Fibroblast of upper back skin (primary cell): ENCODE results near the gene MGST1.
"Not testable (repeated sequence)": the region's sequence is repeated elsewhere in the genome, so short reads cannot be mapped to it uniquely, and the experiment has no call there.

Experiments used
- DNase-seq: peaks from one replicate; pipeline ENCODE4 v3.0.0-alpha.2; 2013

MGST1 gene

GRCh38 chr12:16358878-16359277 lies 11.4 kb downstream of the MGST1 start:
- no peak for DNase-seq

GRCh38 chr12:16359512-16360491 lies 12.4 kb downstream of the MGST1 start:
- peak; percentile 50 for DNase-seq

GRCh38 chr12:16361142-16361783 lies 13.8 kb downstream of the MGST1 start:
- no peak for DNase-seq

DNA sequence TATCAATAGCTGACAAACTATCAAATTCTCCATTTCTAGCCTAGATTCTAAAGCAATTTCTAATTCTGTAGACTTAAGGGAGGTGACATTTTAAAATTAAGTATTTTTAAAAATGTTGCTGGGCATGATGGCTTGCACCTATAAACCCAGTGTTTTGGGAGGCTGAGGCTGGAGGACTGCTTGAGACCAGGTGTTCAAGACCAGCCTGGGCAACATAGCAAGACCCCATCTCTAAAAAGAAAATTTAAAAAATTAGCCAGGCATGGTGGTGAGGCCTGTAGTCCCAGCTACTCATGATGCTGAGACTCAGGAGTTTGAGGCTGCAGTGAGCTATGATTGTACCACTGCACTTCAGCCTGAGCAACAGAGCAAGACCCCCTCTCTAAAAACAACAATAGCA lies 15.1 kb downstream of the MGST1 start:
- DNase-seq, result no peak

- no peak for DNase-seq
Measured at GRCh38 chr12:16369156-16369555, 21.7 kb downstream of the MGST1 start.

DNA sequence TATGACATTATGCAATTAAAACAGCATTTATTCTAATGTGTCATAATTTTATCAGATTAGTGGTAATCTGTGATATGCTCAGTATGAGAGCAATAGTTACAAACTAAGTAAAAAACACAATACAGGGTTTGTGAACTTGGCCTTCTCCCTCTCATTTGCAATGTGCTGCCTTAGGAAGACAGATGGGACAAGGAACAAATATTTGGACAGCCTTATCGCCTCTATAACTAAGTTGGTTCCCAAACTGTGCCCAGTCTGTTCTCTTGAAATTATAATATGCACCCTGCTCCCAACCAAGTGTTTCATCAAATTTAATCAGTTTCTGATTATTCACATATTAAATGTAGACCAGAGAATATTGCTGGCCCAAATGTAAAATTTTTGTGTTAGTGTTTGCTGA lies 22.7 kb downstream of the MGST1 start:
- DNase-seq, result no peak

GRCh38 chr12:16382652-16383312 lies 35.3 kb downstream of the MGST1 start:
- DNase-seq, result not testable (repeated sequence)

GRCh38 chr12:16384732-16385131 lies 37.3 kb downstream of the MGST1 start:
- DNase-seq, result no peak

DNA sequence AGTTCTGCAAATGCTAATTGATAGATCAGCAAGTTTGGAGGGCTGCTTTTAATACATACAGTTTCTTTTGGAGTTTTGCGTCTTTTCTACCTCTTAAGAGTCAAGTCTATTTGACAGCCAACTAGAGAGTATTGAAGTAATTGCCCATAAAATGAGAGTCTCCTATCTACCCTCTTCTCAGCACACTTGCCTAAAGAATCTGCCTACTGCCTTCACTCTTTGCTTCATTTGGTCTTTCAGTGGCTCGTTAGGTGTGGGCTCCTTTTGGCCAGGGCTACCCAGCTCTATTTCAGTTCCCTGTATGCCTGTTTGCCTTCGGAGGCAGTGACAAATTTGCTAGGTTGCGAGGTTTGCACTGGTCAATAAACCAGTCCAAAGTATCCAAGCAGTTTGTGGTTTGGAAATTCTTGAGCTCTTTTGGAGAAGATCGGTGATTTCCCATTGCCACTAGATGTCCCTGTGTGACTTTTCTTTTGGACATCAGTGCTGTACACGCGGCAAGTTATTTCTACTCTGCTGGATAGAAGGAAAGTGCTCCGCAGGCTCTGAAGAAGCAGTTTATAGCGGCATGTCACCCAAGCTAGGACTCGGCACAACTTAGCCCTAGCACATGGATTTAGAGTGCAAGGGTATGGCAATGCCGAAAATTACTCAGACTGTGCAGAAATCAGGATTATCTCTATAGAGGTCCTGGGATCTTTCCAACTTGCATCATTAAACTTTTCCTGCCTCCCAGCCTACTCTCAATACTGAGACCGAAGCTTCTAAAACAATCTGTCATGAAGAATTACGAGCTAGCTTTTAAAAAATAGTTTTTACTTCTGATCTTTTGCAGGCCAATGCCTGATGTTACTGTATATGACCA lies 38.6 kb downstream of the MGST1 start:
- peak; percentile 64 for DNase-seq

GRCh38 chr12:16387919-16388318 lies 40.5 kb downstream of the MGST1 start:
- DNase-seq, result no peak

DNA sequence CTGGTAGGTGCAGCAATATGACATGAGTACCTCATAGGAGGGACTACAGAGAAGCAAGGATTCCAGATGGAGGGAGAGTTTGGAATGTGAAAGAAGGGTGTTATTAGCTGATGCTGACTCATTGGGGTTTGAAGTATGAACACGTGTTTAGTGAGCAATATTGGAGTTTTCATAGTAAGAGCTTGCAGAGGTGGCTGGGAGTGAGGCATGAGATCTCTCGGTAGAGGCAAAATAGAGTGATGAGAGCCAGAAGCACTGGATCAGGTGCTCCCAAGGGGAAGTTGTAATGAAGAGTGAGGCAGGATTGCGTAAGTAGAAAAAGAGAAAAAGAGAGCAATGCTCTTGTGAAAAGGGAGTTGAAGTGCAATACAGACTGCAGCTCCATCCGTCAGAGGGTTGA lies 42.1 kb downstream of the MGST1 start:
- peak; percentile 74 for DNase-seq

- no peak for DNase-seq
Measured at GRCh38 chr12:16392846-16393535, 45.5 kb downstream of the MGST1 start.

DNA sequence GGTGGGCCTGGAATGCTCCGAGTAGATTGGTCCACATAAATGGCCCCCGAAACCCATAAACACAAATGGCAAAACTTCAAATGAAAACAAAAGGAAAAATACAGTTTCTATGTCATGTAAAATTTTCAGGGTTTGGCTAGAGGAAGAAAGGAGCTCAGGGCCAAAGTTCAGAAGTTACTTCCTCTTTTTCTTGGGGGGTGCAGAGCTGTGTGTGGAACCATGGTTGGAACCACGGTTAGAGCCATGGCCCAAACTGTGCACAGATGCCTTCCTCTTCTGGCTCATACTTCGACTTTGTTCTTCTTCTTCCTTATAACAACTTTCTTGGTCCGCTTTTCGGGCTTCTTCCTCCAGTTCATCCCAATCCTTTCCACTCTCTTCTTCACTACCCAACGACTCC lies 51.7 kb downstream of the MGST1 start:
- DNase-seq, result no peak

GRCh38 chr12:16401835-16402234 lies 54.4 kb downstream of the MGST1 start:
- not testable (repeated sequence) for DNase-seq

DNA sequence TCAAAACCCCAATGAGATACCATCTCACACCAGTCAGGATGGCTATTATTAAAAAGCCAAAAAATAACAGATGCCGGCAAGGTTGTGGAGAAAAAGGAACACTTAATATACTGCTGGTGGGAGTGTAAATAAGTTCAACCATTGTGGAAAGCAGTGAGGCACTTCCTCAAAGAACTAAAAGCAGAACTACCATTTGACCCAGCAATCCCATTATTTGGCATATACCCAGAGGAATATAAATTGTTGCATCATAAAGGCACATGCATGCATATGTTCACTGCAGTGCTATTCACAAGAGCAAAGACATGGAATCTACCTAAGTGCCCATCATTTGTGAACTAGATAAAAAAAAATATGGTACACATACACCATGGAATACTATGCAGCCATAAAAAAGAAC lies 59.9 kb downstream of the MGST1 start:
- DNase-seq, result no peak
